GM06990 (cell line): ENCODE data around the gene PBX3.

Experiments used
- DNase-seq: peaks from one replicate; pipeline ENCODE4 v3.0.0-alpha.2; 2011; ENCODE audit not compliant: insufficient read length; ENCODE audit errors: extremely low read depth
- H3K27me3 ChIP-seq: replicated peaks from 2 replicates; pipeline ENCODE4 v1.6.0; 2011; ENCODE audit warnings: low read length; ENCODE audit not compliant: control insufficient read depth, insufficient read depth
- H3K36me3 ChIP-seq: 2 replicates; pipeline ENCODE4 v1.5.1; 2011; ENCODE audit warnings: low read length; ENCODE audit not compliant: control insufficient read depth, insufficient read depth
- H3K4me3 ChIP-seq: replicated peaks from 2 replicates; pipeline ENCODE4 v1.5.1; 2011; ENCODE audit warnings: low read depth, mild to moderate bottlenecking, control low read depth, low read length
- CTCF ChIP-seq: IDR thresholded peaks from 2 replicates; pipeline ENCODE4 v1.5.1; 2011; ENCODE audit warnings: low read length, control low read depth, mild to moderate bottlenecking, inconsistent platforms; ENCODE audit not compliant: insufficient read depth, poor library complexity, severe bottlenecking

The PBX3 gene

GRCh38 chr9:125983681-125984080 is 236.5 kb downstream of the PBX3 start:
- no peak overlapping the region for H3K4me3 ChIP-seq
- no peaks in the 10 kb centered on the region for H3K27me3 ChIP-seq
- no peak for TF ChIP-seq CTCF
- no peak for DNase-seq
- H3K36me3 ChIP-seq = no peaks in the 10 kb centered on the region

- Histone ChIP-seq H3K4me3 (no peak overlapping the region), H3K36me3 (no peaks in the 10 kb centered on the region), H3K27me3 (no peaks in the 10 kb centered on the region)
- no peak for TF ChIP-seq CTCF
- no peak for DNase-seq
These were observed 237.3 kb downstream of the PBX3 start for GRCh38 chr9:125984461-125984860.

- H3K4me3 ChIP-seq = no peak overlapping the region
- H3K27me3 ChIP-seq = no peaks in the 10 kb centered on the region
- DNase-seq = no peak
- H3K36me3 ChIP-seq = no peaks in the 10 kb centered on the region
- no peak for TF ChIP-seq CTCF
These were observed 238.2 kb downstream of the PBX3 start for GRCh38 chr9:125985142-125985997.

- Histone ChIP-seq H3K27me3 (no peaks in the 10 kb centered on the region), H3K36me3 (no peaks in the 10 kb centered on the region), H3K4me3 (no peak overlapping the region)
- TF ChIP-seq CTCF = no peak
- no peak for DNase-seq
These were observed 239.0 kb downstream of the PBX3 start for GRCh38 chr9:125985998-125986655.

- Histone ChIP-seq H3K36me3 (no peaks in the 10 kb centered on the region), H3K4me3 (no peak overlapping the region), H3K27me3 (no peaks in the 10 kb centered on the region)
- no peak for TF ChIP-seq CTCF
- no peak for DNase-seq
These were observed 239.8 kb downstream of the PBX3 start for GRCh38 chr9:125986966-125987365.
